ENCODE data around the gene UACA. TPM values are rescaled to one million over a fixed set of nuclear protein-coding genes. Genes with fewer than 3 reads are reported as not detected.
"Not testable (repeated sequence)": the region's sequence is repeated elsewhere in the genome, so short reads cannot be mapped to it uniquely, and the experiment has no call there.

UACA gene
- polyA plus RNA-seq, 1 donor (not counting 4 experiments of a cell fraction or from before 2014, with no cell fraction given), result 26.6 TPM

- DNase-seq (ENCODE audit: low read depth, low spot score) (no peak), FAIRE-seq (no peak)
- Histone ChIP-seq H4K20me1 (ENCODE audit: control insufficient read depth, extremely low read depth, insufficient read depth, low read length) (no peaks in the 10 kb centered on the region), H3K4me3 (ENCODE audit: control insufficient read depth in 2 of 3, extremely low read depth in 1 of 3, insufficient read depth in 2 of 3, low read depth in 1 of 3, low read length in 3 of 3) (no peak overlapping the region), H3K36me3 (ENCODE audit: control insufficient read depth in 2 of 2, extremely low read depth in 1 of 2, insufficient read depth in 2 of 2, low read length in 2 of 2) (no peaks in the 10 kb centered on the region), H3K9me1 (ENCODE audit: control insufficient read depth, extremely low read depth, insufficient read depth, low read length) (no peaks in the 10 kb centered on the region), H3K4me2 (ENCODE audit: control insufficient read depth, extremely low read depth, insufficient read depth, low read depth, low read length) (no peak overlapping the region), H2AFZ (ENCODE audit: control insufficient read depth, low read length) (no peak overlapping the region), H3K27me3 (ENCODE audit: control insufficient read depth, extremely low read depth, insufficient read depth, low read length) (no peaks in the 10 kb centered on the region), H3K9ac (ENCODE audit: control insufficient read depth, extremely low read depth, insufficient read depth, low read length) (no peak overlapping the region), H3K4me1 (ENCODE audit: control insufficient read depth, extremely low read depth, insufficient read depth, low read length) (no peaks in the 10 kb centered on the region), H3K27ac (ENCODE audit: control insufficient read depth, insufficient read depth, low read length) (no peak overlapping the region), H3K79me2 (ENCODE audit: control insufficient read depth, insufficient read depth, low read length) (no peaks in the 10 kb centered on the region), H3K9me3 (ENCODE audit: control insufficient read depth, low read depth, low read length) (no peaks in the 10 kb centered on the region)
- dilution Hi-C loops (cut with MboI; ENCODE audit: extremely low pct_ligation_motif_present, low sequenced_read_pairs), result no loop called here
- TF ChIP-seq CTCF (optimal IDR thresholded peaks at IDR 0.05 in 1 of 3, IDR thresholded peaks at IDR 0.05 in 1 of 3, conservative IDR thresholded peaks at IDR 0.05 in 1 of 3; ENCODE audit: extremely low read depth in 1 of 3, insufficient read depth in 2 of 3, low read length in 3 of 3) (no peak), EZH2 (IDR thresholded peaks at IDR 0.05; ENCODE audit: low read length) (no peak)
Observed at GRCh38 chr15:70810916-70811578, 47.7 kb upstream of the UACA start.

DNA sequence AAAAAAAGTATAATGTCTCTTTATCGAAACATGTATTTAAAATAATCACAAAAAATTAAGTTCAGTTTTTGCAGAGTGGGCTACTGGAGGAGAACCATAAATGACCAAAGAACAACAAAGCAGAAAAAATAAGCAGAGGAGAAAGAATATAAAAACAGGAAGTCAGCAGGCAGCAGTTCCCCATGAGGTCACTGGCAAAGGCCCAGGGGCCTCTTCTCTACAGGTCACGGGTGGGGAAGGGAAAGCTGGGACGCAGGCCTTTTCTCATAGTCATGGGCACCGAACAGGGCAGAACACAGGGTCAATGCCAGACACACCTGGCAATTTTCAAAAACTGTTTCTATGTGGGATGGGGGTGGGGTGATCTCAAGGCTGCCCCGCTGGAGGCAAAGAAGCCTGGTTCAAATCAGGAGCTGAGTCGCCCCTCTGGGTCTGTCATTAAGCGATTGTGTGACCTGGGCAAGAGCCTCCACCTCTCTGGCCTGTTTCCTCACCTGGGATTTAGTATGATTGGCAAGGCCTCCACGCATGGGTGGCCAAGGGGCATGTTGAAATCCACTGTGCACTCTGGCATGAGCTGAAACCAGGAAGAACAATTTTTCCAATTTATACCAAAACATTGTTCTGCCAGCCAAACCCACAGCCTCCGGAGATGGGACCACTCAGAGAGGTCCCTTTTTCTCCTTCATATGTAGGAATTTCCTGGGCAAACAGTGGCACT, 43.8 kb upstream of the UACA start:
- H3K4me1 ChIP-seq (ENCODE audit: control insufficient read depth, extremely low read depth, insufficient read depth, low read length), result peaks cover 9% of the 10 kb centered on the region
- H3K4me2 ChIP-seq (ENCODE audit: control insufficient read depth, extremely low read depth, insufficient read depth, low read depth, low read length), result no peak overlapping the region
- DNase-seq (ENCODE audit: low read depth, low spot score) (no peak), FAIRE-seq (no peak)
- no peaks in the 10 kb centered on the region for H3K9me1 ChIP-seq (ENCODE audit: control insufficient read depth, extremely low read depth, insufficient read depth, low read length)
- H3K27ac ChIP-seq (ENCODE audit: control insufficient read depth, insufficient read depth, low read length), result no peak overlapping the region
- no peaks in the 10 kb centered on the region for H3K9me3 ChIP-seq (ENCODE audit: control insufficient read depth, low read depth, low read length)
- H3K9ac ChIP-seq (ENCODE audit: control insufficient read depth, extremely low read depth, insufficient read depth, low read length), result no peak overlapping the region
- no peaks in the 10 kb centered on the region for H3K79me2 ChIP-seq (ENCODE audit: control insufficient read depth, insufficient read depth, low read length)
- dilution Hi-C loops (cut with MboI; ENCODE audit: extremely low pct_ligation_motif_present, low sequenced_read_pairs), result no loop called here
- no peaks in the 10 kb centered on the region for H3K27me3 ChIP-seq (ENCODE audit: control insufficient read depth, extremely low read depth, insufficient read depth, low read length)
- H4K20me1 ChIP-seq (ENCODE audit: control insufficient read depth, extremely low read depth, insufficient read depth, low read length), result no peaks in the 10 kb centered on the region
- TF ChIP-seq CTCF (optimal IDR thresholded peaks at IDR 0.05 in 1 of 3, IDR thresholded peaks at IDR 0.05 in 1 of 3, conservative IDR thresholded peaks at IDR 0.05 in 1 of 3; ENCODE audit: extremely low read depth in 1 of 3, insufficient read depth in 2 of 3, low read length in 3 of 3) (no peak), EZH2 (IDR thresholded peaks at IDR 0.05; ENCODE audit: low read length) (no peak)
- no peak overlapping the region for H2AFZ ChIP-seq (ENCODE audit: control insufficient read depth, low read length)
- no peak overlapping the region for H3K4me3 ChIP-seq (ENCODE audit: control insufficient read depth in 2 of 3, extremely low read depth in 1 of 3, insufficient read depth in 2 of 3, low read depth in 1 of 3, low read length in 3 of 3)
- H3K36me3 ChIP-seq (ENCODE audit: control insufficient read depth in 2 of 2, extremely low read depth in 1 of 2, insufficient read depth in 2 of 2, low read length in 2 of 2), result no peaks in the 10 kb centered on the region

DNA sequence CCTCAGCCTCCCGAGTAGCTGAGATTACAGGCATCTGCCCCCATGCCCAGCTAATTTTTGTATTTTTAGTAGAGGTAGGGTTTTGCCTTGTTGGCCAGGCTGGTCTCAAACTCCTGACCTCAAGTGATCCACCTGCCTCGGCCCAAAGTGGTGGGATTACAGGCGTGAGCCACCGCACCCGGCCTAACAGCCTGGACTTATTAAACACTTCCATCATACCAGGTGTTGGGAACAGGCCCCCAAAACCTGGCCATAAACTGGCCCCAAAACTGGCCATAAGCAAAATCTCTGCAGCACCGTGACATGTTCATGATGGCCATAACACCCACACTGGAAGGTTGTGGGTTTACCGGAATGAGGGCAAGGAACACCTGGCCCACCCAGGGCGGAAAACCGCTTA, 41.0 kb upstream of the UACA start:
- H3K27ac ChIP-seq (ENCODE audit: control insufficient read depth, insufficient read depth, low read length); H3K36me3 ChIP-seq (ENCODE audit: control insufficient read depth in 2 of 2, extremely low read depth in 1 of 2, insufficient read depth in 2 of 2, low read length in 2 of 2); H3K9me1 ChIP-seq (ENCODE audit: control insufficient read depth, extremely low read depth, insufficient read depth, low read length); H3K9ac ChIP-seq (ENCODE audit: control insufficient read depth, extremely low read depth, insufficient read depth, low read length); FAIRE-seq; H4K20me1 ChIP-seq (ENCODE audit: control insufficient read depth, extremely low read depth, insufficient read depth, low read length); DNase-seq (ENCODE audit: low read depth, low spot score); H2AFZ ChIP-seq (ENCODE audit: control insufficient read depth, low read length); H3K79me2 ChIP-seq (ENCODE audit: control insufficient read depth, insufficient read depth, low read length); H3K9me3 ChIP-seq (ENCODE audit: control insufficient read depth, low read depth, low read length); H3K4me3 ChIP-seq (ENCODE audit: control insufficient read depth in 2 of 3, extremely low read depth in 1 of 3, insufficient read depth in 2 of 3, low read depth in 1 of 3, low read length in 3 of 3); H3K4me2 ChIP-seq (ENCODE audit: control insufficient read depth, extremely low read depth, insufficient read depth, low read depth, low read length); H3K27me3 ChIP-seq (ENCODE audit: control insufficient read depth, extremely low read depth, insufficient read depth, low read length); dilution Hi-C loops (cut with MboI; ENCODE audit: extremely low pct_ligation_motif_present, low sequenced_read_pairs): not testable (repeated sequence)
- peaks cover 23% of the 10 kb centered on the region for H3K4me1 ChIP-seq (ENCODE audit: control insufficient read depth, extremely low read depth, insufficient read depth, low read length)
